GM18868 (cell line): ENCODE measurements around the gene RIMKLB.
"Not testable (repeated sequence)": the region's sequence is repeated elsewhere in the genome, so short reads cannot be mapped to it uniquely, and the experiment has no call there.

Experiments used
- ATAC-seq: cut with Tn5 transposase; IDR thresholded peaks from one replicate; pipeline ENCODE4 v1.9.1; 2021; ENCODE audit warnings: mild to moderate bottlenecking, moderate library complexity; ENCODE audit not compliant: unreplicated experiment

The RIMKLB gene

GRCh38 chr12:8816448-8817050, 118.8 kb downstream of the RIMKLB start:
- no peak for ATAC-seq

DNA sequence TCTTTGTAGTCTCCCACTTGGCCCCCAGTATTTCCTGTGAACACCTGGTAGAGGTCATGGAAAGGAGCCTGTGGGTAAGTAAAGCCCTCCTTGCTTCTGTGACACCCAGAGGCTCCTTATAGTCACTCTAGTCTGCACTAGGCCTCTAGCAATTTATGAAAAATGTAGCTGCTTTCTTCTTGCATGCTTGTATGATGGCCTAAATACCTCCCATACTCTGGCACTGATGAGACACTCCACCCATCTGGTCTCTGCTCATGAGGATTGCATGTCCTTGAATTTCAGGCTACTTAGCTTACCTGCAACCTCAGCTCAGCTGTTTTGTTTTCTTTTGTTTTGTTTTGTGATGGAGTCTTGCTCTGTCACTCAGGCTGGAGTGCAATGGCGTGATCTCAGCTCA, 120.1 kb downstream of the RIMKLB start:
- no peak for ATAC-seq

GRCh38 chr12:8818526-8818925, 120.7 kb downstream of the RIMKLB start:
- ATAC-seq = no peak

GRCh38 chr12:8819666-8819980, 121.8 kb downstream of the RIMKLB start:
- ATAC-seq = no peak

GRCh38 chr12:8820676-8821407, 123.1 kb downstream of the RIMKLB start:
- ATAC-seq = not testable (repeated sequence)

- no peak for ATAC-seq
These were observed 123.8 kb downstream of the RIMKLB start for GRCh38 chr12:8821591-8821990.

DNA sequence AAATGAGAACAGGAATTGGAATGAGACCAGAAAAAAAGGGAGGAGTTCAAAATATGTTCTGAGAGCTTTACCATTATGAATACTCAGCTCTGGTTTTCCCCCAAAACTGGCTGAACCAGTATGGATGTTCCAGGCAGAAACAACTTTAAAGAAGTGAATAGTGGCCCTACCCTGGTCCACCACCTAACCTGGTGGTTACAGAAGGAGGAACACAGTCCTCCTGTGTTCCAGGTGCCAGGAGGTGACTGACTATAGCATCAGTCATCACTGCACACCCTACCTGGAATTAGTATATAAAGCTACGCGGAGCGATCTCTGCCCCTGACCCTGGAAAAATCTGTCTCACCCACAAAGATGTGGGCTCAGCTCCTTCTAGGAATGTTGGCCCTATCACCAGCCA, 124.5 kb downstream of the RIMKLB start, which contains the start of gene A2ML1:
Gene A2ML1 (plus strand): TSS at position 324 of the 400 bp plus-strand sequence. CDS start 31 bp downstream, at position 355.
- no peak for ATAC-seq

DNA sequence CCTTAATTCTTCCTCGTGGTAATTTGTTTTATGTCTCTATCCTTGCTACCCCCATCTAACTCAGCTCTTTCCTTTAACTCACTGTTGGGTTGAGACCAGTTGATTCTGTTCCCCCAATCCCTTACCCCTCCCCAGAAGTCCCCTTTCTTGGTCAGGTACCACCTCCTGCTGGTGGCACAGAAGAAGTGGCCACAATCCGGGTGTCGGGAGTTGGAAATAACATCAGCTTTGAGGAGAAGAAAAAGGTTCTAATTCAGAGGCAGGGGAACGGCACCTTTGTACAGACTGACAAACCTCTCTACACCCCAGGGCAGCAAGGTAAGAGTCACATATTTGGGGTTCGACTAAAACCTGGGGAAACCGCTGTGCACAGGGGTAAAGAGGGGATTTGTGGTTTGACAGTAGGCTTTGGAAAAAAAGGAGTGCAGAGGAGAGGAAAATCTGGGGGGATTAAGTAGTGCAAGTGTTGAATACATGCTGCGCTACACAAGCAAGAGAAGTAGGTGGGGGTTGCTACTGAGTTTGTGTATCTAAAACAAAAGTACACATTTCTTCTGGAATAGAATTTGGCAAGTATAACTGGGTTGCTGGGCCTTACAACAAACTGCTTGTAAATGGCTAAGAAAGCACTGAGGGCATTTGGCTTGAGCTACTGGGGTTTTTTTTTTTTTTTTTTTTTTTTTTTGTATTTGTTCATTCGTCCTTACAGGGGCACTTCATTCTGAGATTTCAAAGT, 125.9 kb downstream of the RIMKLB start:
- ATAC-seq = no peak

- no peak for ATAC-seq
These were observed 129.9 kb downstream of the RIMKLB start for GRCh38 chr12:8827551-8828256.

DNA sequence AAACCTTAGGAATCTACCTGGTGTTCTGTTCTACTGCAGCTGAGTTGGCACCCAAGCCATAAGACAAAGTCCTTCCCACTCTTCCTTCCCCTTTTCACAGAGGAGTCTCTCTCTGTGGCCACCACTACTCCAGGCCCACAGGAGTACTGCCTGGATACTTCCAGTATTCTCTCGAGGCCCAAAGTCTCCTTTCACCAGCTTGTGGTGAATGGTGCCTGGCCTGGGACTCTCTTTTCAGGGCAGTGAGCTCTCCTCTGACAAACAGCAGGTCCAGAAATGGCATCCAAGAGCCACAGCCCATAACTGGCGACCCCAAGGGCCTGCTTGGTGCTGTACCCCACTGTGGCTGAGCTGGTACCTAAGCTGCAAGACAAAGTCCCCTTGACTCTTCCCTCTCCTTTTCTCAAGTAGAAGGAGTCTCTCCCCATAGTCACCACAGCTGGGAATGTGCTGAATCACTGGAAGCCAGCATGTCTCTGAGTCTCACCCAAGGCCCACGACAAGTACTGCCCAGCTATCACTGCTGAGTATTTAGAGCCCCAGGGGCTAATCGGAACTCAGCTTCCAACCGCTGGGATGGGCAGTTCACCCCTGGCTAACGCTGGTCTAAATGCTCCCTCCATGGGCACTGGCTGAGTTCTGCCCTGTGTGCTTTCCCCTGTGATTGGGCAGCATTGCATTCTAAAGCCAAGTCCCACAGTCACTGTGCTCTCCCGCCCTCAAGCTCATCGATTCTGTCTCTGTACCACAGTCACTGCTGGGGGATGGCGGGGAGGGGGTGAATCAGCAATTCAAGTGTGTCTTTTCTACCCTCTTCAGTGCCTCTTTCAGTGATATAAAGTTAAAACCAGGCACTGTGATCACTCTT, 130.7 kb downstream of the RIMKLB start:
- no peak for ATAC-seq

- no peak for ATAC-seq
These were observed 131.3 kb downstream of the RIMKLB start for GRCh38 chr12:8829125-8829518.

DNA sequence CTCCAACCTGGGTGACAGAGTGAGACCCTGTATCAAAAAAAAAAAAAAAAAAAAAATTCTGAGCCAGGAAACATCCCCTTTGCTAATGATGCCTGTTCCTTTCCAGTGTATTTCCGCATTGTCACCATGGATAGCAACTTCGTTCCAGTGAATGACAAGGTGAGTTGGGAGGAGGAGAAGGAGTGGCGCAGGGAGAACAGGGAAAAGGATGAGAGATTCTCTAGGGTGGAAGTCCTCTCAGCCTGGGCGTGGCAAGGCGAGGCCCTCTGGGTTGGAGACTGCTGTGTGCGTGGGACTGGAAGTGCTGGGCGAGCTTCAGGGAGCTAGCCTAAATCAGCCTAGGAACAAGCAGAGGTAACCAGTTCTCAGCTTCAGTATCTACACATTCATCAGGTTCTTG, 131.8 kb downstream of the RIMKLB start:
- no peak for ATAC-seq

- no peak for ATAC-seq
These were observed 133.3 kb downstream of the RIMKLB start for GRCh38 chr12:8831116-8831515.

GRCh38 chr12:8832500-8832899, 134.7 kb downstream of the RIMKLB start:
- ATAC-seq = no peak
